GM12878 (cell line): ENCODE data around the gene ODAD4. TPM values are rescaled to one million over a fixed set of nuclear protein-coding genes. Genes with fewer than 3 reads are reported as not detected.
A peak's percentile ranks its signal among the peaks of the same experiment; 100 is the strongest.

Experiments
- BHLHE40 ChIP-seq, 2 experiments: fragments of 450-650 bp in 1 of 2; IDR thresholded peaks; 2 replicates each; pipeline ENCODE4 v1.6.1; 2011 to 2017; ENCODE audit warnings: low read depth in 2 of 2, borderline replicate concordance in 1 of 2, improper control_type of control experiment in 1 of 2, low read length in 1 of 2, mild to moderate bottlenecking in 1 of 2
- CHD1 ChIP-seq: IDR thresholded peaks from 2 replicates; pipeline ENCODE4 v1.6.1; 2012; ENCODE audit warnings: low read depth, low read length, improper control_type of control experiment
- EED ChIP-seq: sonication (generic); IDR thresholded peaks from 2 replicates; pipeline ENCODE4 v1.6.1; 2016; ENCODE audit warnings: antibody characterized with exemption, low read depth
- FOS ChIP-seq: IDR thresholded peaks from 3 replicates; pipeline ENCODE4 v1.6.1; 2011; ENCODE audit warnings: borderline replicate concordance; ENCODE audit not compliant: insufficient read length; ENCODE audit errors: extremely low read depth
- GATAD2B ChIP-seq: fragments of 450-650 bp; conservative IDR thresholded peaks from 2 replicates; pipeline ENCODE4 v1.6.1; 2017; ENCODE audit warnings: low read depth, mild to moderate bottlenecking, moderate library complexity
- RAD21 ChIP-seq: IDR thresholded peaks from 2 replicates; pipeline ENCODE4 v1.6.1; 2011; ENCODE audit warnings: mild to moderate bottlenecking, low read depth, low read length, moderate library complexity; ENCODE audit not compliant: insufficient read depth
- RELA ChIP-seq: fragments of 450-650 bp; IDR thresholded peaks from 2 replicates; pipeline ENCODE4 v1.8.0; 2014; ENCODE audit warnings: borderline replicate concordance; ENCODE audit not compliant: partially characterized antibody
- SMAD1 ChIP-seq: fragments of 450-650 bp; IDR thresholded peaks from 2 replicates; pipeline ENCODE4 v1.6.1; 2018; ENCODE audit warnings: mild to moderate bottlenecking, low read depth; ENCODE audit not compliant: partially characterized antibody
- SMARCA5 ChIP-seq: fragments of 450-650 bp; IDR thresholded peaks from 2 replicates; pipeline ENCODE4 v1.6.1; 2017; ENCODE audit warnings: mild to moderate bottlenecking
- STAT1 ChIP-seq: fragments of 450-650 bp; conservative IDR thresholded peaks from 2 replicates; pipeline ENCODE4 v1.6.1; 2014; ENCODE audit warnings: antibody characterized with exemption, mild to moderate bottlenecking
- STAT3 ChIP-seq: IDR thresholded peaks from 2 replicates; pipeline ENCODE4 v1.6.1; 2011; ENCODE audit warnings: low read depth, low read length, improper control_type of control experiment
- TCF12 ChIP-seq: IDR thresholded peaks from 2 replicates; pipeline ENCODE4 v1.6.1; 2011; ENCODE audit warnings: low read depth, mild to moderate bottlenecking, low read length
- ZNF217 ChIP-seq: fragments of 450-650 bp; IDR thresholded peaks from 2 replicates; pipeline ENCODE4 v1.6.1; 2017; ENCODE audit warnings: antibody characterized with exemption, mild to moderate bottlenecking
- polyA plus RNA-seq, 11 experiments: library from polyadenylated mRNA; depleted of rRNA in 4 of 11; unstranded in 6 of 11; stranded (reverse) in 5 of 11; fragments of >200 nt; fragmentation: Nextera tagmentation in 4 of 11; fragmentation: Illumina TruSeq in 1 of 11; extraction: Ambion mirVana in 4 of 11; extraction: Trizol in 1 of 11; gene quantifications; 1 replicate in 1 of 11; 2 replicates in 10 of 11; pipeline versions ENCODE4 v1.2.1 to v1.2.3, GENCODE V29; 2011 to 2016; ENCODE audit warnings: inconsistent platforms in 2 of 11, missing spikeins in 2 of 11, low read depth in 1 of 11
- total RNA-seq, 4 experiments: library from RNA; depleted of rRNA in 3 of 4; stranded (reverse); fragments of >200 nt in 3 of 4; fragmentation: Illumina TruSeq in 1 of 4; extraction: Trizol in 1 of 4; gene quantifications; 2 replicates each; pipeline versions ENCODE4 v1.2.1 to v1.2.3, GENCODE V29; 2013 to 2021
- TF ChIP-seq, protein P1 (sequence below): fragments of 450-650 bp; IDR thresholded peaks from 2 replicates; pipeline ENCODE4 v1.6.1; 2017; ENCODE audit warnings: mild to moderate bottlenecking, moderate library complexity
- TF ChIP-seq, protein P2 (sequence below): IDR thresholded peaks from 2 replicates; pipeline ENCODE4 v1.6.1; 2011; ENCODE audit warnings: borderline replicate concordance, low read depth, mild to moderate bottlenecking, moderate library complexity, low read length; ENCODE audit not compliant: insufficient read depth, poor library complexity, severe bottlenecking
- TF ChIP-seq, protein P3 (sequence below): fragments of 450-650 bp; IDR thresholded peaks from 2 replicates; pipeline ENCODE4 v1.6.1; 2017; ENCODE audit warnings: antibody characterized with exemption, mild to moderate bottlenecking, moderate library complexity
- TF ChIP-seq, protein P4 (sequence below): fragments of 450-650 bp; IDR thresholded peaks from 2 replicates; pipeline ENCODE4 v1.6.1; 2017; ENCODE audit warnings: mild to moderate bottlenecking, low read depth, inconsistent platforms; ENCODE audit not compliant: poor library complexity, severe bottlenecking

The ODAD4 gene
- total and polyA plus RNA-seq, 10 of the 15 experiments (the other 5 are each of a cell fraction or from before 2014, with no cell fraction given): 0.10 to 0.73 (median 0.35) TPM

DNA sequence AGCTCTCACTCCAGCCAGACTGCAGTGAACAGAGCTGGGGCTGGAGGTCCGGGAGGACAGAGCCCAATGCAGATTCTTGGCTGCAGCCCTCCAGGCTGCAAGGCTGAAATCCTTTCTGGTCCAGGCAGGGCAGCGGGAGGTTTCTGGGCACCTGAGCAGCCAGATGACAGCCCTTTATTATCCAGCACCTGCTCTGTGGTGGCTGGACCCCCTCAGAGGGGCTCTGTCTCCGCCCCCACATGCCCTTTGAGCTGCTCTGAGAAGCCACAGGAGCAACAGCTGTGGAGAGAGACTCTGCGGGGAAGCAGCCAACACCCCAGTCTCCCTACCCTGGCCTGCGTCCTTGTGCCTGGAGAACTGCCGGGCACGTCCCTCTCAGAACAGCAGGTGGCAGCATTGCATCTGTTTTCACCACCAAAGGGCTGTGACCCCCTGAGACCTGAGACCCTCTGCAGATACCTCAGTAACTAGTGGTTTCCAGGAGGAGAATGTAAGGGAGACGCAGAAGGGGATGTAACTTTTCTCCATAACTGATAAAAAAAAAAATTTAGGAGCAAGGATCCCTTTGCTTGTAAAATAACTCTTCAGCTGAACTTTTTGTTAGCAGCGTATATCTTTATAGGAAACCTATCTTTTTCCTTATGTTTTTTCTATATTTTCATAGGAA is 32.5 kb downstream of the ODAD4 start (continued):
- TF ChIP-seq STAT1: no peak
- 0 out of 2 replicates have a peak, but pooled peaks have one; percentile 1 for TF ChIP-seq TCF12
- TF ChIP-seq GATAD2B: 0 out of 2 replicates have a peak, but pooled peaks have one; percentile 37
- TF ChIP-seq FOS: no peak
- TF ChIP-seq RELA: peak; percentile 13
- 0 out of 4 replicates have a peak, but pooled peaks of 1 of the 2 experiments have one; percentile 7 for TF ChIP-seq BHLHE40 (IDR thresholded peaks at IDR 0.05; ENCODE audit: borderline replicate concordance in 1 of 2, low read depth in 2 of 2, low read length in 1 of 2)
- TF ChIP-seq SMARCA5: peak; percentile 67; the same call in 1 of the 2 replicates
- TF ChIP-seq SMAD1: no peak
- no peak for TF ChIP-seq STAT3
- TF ChIP-seq, protein P1, sequence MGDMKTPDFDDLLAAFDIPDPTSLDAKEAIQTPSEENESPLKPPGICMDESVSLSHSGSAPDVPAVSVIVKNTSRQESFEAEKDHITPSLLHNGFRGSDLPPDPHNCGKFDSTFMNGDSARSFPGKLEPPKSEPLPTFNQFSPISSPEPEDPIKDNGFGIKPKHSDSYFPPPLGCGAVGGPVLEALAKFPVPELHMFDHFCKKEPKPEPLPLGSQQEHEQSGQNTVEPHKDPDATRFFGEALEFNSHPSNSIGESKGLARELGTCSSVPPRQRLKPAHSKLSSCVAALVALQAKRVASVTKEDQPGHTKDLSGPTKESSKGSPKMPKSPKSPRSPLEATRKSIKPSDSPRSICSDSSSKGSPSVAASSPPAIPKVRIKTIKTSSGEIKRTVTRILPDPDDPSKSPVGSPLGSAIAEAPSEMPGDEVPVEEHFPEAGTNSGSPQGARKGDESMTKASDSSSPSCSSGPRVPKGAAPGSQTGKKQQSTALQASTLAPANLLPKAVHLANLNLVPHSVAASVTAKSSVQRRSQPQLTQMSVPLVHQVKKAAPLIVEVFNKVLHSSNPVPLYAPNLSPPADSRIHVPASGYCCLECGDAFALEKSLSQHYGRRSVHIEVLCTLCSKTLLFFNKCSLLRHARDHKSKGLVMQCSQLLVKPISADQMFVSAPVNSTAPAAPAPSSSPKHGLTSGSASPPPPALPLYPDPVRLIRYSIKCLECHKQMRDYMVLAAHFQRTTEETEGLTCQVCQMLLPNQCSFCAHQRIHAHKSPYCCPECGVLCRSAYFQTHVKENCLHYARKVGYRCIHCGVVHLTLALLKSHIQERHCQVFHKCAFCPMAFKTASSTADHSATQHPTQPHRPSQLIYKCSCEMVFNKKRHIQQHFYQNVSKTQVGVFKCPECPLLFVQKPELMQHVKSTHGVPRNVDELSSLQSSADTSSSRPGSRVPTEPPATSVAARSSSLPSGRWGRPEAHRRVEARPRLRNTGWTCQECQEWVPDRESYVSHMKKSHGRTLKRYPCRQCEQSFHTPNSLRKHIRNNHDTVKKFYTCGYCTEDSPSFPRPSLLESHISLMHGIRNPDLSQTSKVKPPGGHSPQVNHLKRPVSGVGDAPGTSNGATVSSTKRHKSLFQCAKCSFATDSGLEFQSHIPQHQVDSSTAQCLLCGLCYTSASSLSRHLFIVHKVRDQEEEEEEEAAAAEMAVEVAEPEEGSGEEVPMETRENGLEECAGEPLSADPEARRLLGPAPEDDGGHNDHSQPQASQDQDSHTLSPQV: no peak
- TF ChIP-seq, protein P2, sequence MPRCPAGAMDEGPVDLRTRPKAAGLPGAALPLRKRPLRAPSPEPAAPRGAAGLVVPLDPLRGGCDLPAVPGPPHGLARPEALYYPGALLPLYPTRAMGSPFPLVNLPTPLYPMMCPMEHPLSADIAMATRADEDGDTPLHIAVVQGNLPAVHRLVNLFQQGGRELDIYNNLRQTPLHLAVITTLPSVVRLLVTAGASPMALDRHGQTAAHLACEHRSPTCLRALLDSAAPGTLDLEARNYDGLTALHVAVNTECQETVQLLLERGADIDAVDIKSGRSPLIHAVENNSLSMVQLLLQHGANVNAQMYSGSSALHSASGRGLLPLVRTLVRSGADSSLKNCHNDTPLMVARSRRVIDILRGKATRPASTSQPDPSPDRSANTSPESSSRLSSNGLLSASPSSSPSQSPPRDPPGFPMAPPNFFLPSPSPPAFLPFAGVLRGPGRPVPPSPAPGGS: no peak
- TF ChIP-seq ZNF217: no peak
- TF ChIP-seq EED: no peak
- TF ChIP-seq, protein P3, sequence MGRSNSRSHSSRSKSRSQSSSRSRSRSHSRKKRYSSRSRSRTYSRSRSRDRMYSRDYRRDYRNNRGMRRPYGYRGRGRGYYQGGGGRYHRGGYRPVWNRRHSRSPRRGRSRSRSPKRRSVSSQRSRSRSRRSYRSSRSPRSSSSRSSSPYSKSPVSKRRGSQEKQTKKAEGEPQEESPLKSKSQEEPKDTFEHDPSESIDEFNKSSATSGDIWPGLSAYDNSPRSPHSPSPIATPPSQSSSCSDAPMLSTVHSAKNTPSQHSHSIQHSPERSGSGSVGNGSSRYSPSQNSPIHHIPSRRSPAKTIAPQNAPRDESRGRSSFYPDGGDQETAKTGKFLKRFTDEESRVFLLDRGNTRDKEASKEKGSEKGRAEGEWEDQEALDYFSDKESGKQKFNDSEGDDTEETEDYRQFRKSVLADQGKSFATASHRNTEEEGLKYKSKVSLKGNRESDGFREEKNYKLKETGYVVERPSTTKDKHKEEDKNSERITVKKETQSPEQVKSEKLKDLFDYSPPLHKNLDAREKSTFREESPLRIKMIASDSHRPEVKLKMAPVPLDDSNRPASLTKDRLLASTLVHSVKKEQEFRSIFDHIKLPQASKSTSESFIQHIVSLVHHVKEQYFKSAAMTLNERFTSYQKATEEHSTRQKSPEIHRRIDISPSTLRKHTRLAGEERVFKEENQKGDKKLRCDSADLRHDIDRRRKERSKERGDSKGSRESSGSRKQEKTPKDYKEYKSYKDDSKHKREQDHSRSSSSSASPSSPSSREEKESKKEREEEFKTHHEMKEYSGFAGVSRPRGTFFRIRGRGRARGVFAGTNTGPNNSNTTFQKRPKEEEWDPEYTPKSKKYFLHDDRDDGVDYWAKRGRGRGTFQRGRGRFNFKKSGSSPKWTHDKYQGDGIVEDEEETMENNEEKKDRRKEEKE: no peak
- TF ChIP-seq RAD21: peak; percentile 92
- TF ChIP-seq, protein P4, sequence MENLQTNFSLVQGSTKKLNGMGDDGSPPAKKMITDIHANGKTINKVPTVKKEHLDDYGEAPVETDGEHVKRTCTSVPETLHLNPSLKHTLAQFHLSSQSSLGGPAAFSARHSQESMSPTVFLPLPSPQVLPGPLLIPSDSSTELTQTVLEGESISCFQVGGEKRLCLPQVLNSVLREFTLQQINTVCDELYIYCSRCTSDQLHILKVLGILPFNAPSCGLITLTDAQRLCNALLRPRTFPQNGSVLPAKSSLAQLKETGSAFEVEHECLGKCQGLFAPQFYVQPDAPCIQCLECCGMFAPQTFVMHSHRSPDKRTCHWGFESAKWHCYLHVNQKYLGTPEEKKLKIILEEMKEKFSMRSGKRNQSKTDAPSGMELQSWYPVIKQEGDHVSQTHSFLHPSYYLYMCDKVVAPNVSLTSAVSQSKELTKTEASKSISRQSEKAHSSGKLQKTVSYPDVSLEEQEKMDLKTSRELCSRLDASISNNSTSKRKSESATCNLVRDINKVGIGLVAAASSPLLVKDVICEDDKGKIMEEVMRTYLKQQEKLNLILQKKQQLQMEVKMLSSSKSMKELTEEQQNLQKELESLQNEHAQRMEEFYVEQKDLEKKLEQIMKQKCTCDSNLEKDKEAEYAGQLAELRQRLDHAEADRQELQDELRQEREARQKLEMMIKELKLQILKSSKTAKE: peak; percentile 34
- TF ChIP-seq CHD1: no peak
